Measurements from ENCODE around the gene ADRB2.

Gene ADRB2

DNA sequence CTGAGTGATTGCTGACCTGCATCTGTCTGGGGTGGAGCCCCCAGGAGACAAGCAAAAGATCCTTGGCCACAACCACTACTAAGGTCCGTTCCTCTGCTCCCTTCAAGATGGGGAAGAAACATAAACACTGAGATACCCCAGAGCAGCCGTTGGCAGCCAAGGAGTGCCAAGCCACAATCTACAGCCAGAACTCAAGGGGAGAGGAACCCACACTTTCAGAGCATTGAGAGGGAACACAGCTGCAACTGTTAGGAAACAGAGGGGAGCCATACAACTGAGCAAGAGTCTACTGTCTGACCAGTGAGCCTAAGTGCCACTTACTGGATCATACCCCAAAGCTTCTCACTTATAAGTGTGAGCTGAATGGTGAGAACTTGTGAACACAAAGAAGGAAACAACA lies 44.6 kb upstream of the ADRB2 start:
- H3K4me1 ChIP-seq (ENCODE audit: low read depth, poor library complexity, severe bottlenecking) = no peaks in the 10 kb centered on the region
- no peak overlapping the region for H3K4me3 ChIP-seq (IDR thresholded peaks at IDR 0.05; ENCODE audit: insufficient read depth, low read depth, low read length)
- no peaks in the 10 kb centered on the region for H3K79me2 ChIP-seq (ENCODE audit: insufficient read depth, low read depth)
- TF ChIP-seq, protein P1, sequence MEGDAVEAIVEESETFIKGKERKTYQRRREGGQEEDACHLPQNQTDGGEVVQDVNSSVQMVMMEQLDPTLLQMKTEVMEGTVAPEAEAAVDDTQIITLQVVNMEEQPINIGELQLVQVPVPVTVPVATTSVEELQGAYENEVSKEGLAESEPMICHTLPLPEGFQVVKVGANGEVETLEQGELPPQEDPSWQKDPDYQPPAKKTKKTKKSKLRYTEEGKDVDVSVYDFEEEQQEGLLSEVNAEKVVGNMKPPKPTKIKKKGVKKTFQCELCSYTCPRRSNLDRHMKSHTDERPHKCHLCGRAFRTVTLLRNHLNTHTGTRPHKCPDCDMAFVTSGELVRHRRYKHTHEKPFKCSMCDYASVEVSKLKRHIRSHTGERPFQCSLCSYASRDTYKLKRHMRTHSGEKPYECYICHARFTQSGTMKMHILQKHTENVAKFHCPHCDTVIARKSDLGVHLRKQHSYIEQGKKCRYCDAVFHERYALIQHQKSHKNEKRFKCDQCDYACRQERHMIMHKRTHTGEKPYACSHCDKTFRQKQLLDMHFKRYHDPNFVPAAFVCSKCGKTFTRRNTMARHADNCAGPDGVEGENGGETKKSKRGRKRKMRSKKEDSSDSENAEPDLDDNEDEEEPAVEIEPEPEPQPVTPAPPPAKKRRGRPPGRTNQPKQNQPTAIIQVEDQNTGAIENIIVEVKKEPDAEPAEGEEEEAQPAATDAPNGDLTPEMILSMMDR (conservative IDR thresholded peaks at IDR 0.05; ENCODE audit: low read depth, low read length) = no peak
- H3K36me3 ChIP-seq (ENCODE audit: insufficient read depth) = no peaks in the 10 kb centered on the region
- H3K27ac ChIP-seq = no peak overlapping the region
- H3K9ac ChIP-seq = no peak overlapping the region
- no peaks in the 10 kb centered on the region for H4K20me1 ChIP-seq (ENCODE audit: insufficient read depth)
- no peak overlapping the region for H3K4me2 ChIP-seq
- no peak overlapping the region for H2AFZ ChIP-seq (ENCODE audit: low read depth)
- no peaks in the 10 kb centered on the region for H3K27me3 ChIP-seq (ENCODE audit: insufficient read depth, low read depth)

DNA sequence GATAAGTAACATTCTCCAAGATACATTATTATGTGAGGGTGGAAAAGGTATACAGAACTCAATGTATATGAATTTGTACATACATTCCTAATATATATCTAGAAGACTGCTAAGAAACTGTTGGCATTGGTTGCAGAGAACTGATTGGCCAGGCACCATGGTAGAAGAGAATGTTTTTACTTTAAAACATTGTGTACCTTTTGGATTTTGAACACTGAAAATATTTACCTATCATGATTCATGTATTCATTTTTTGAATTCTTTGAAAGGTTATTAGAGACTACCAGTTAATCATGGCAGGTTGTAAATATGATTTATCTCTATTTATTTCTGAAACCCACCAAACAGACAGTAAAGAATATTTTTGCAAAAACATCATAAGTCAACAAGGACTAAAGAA lies 41.2 kb upstream of the ADRB2 start:
- no peaks in the 10 kb centered on the region for H3K79me2 ChIP-seq (ENCODE audit: insufficient read depth, low read depth)
- H3K4me3 ChIP-seq (IDR thresholded peaks at IDR 0.05; ENCODE audit: insufficient read depth, low read depth, low read length) = no peak overlapping the region
- no peaks in the 10 kb centered on the region for H3K36me3 ChIP-seq (ENCODE audit: insufficient read depth)
- TF ChIP-seq, protein P1 (conservative IDR thresholded peaks at IDR 0.05; ENCODE audit: low read depth, low read length) = no peak
- no peaks in the 10 kb centered on the region for H4K20me1 ChIP-seq (ENCODE audit: insufficient read depth)
- no peak overlapping the region for H3K9ac ChIP-seq
- H3K27me3 ChIP-seq (ENCODE audit: insufficient read depth, low read depth) = no peaks in the 10 kb centered on the region
- no peak overlapping the region for H3K27ac ChIP-seq
- H3K4me1 ChIP-seq (ENCODE audit: low read depth, poor library complexity, severe bottlenecking) = no peaks in the 10 kb centered on the region
- no peak overlapping the region for H3K4me2 ChIP-seq
- H2AFZ ChIP-seq (ENCODE audit: low read depth) = no peak overlapping the region

DNA sequence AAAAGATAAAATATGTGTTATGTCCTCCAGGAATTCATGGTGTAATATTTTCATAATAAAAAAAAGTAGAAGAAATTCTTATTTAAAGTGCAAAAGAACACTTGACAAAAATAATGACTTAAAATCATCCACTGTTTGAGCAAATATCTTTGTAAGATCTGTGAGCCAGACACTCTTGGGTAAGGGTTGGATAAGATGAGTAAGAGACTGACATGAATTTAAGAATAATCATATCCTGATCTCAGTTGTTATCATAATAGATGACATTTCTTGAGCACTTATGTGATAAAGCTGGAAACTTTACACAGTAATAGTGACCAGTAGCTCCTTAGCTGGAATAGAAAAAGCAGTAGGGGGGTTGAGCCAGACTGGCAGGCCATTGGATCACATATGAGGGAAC lies 40.0 kb upstream of the ADRB2 start:
- Histone ChIP-seq H3K27ac (no peak overlapping the region), H4K20me1 (ENCODE audit: insufficient read depth) (no peaks in the 10 kb centered on the region), H3K36me3 (ENCODE audit: insufficient read depth) (no peaks in the 10 kb centered on the region), H2AFZ (ENCODE audit: low read depth) (no peak overlapping the region), H3K4me3 (IDR thresholded peaks at IDR 0.05; ENCODE audit: insufficient read depth, low read depth, low read length) (no peak overlapping the region), H3K79me2 (ENCODE audit: insufficient read depth, low read depth) (no peaks in the 10 kb centered on the region), H3K9ac (no peak overlapping the region), H3K27me3 (ENCODE audit: insufficient read depth, low read depth) (no peaks in the 10 kb centered on the region), H3K4me2 (no peak overlapping the region), H3K4me1 (ENCODE audit: low read depth, poor library complexity, severe bottlenecking) (no peaks in the 10 kb centered on the region)
- TF ChIP-seq, protein P1 (conservative IDR thresholded peaks at IDR 0.05; ENCODE audit: low read depth, low read length) = no peak

DNA sequence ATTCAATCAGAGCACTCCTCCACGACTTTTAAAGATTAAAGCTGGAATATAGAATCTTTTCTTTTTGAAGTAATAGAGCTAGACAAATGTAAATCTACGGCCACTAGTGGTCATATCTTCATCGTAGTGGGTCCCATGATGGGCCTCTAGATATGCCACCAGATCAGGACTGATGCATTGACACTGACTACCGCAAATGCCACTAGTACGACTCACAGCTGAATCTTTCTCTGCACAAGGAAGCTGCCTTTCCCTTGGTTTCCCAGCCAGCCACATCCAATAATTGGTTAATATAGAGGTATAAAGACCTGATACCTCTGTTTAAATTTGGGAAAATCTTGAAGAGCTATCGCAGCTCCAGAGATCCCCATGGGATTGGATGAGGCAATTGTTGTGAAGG lies 37.8 kb upstream of the ADRB2 start:
- Histone ChIP-seq H3K9ac (no peak overlapping the region), H2AFZ (ENCODE audit: low read depth) (no peak overlapping the region), H3K79me2 (ENCODE audit: insufficient read depth, low read depth) (no peaks in the 10 kb centered on the region), H3K27me3 (ENCODE audit: insufficient read depth, low read depth) (no peaks in the 10 kb centered on the region), H3K27ac (no peak overlapping the region), H3K4me3 (IDR thresholded peaks at IDR 0.05; ENCODE audit: insufficient read depth, low read depth, low read length) (no peak overlapping the region), H3K36me3 (ENCODE audit: insufficient read depth) (no peaks in the 10 kb centered on the region), H4K20me1 (ENCODE audit: insufficient read depth) (no peaks in the 10 kb centered on the region), H3K4me1 (ENCODE audit: low read depth, poor library complexity, severe bottlenecking) (no peaks in the 10 kb centered on the region), H3K4me2 (no peak overlapping the region)
- TF ChIP-seq, protein P1 (conservative IDR thresholded peaks at IDR 0.05; ENCODE audit: low read depth, low read length) = no peak

Data from KMS-11 (cell line).